RCC 7860 (cell line): ENCODE measurements around the gene RAPGEF2.

Source experiments
- DNase-seq: peaks from one replicate; pipeline ENCODE4 v3.0.0-alpha.2; 2015; ENCODE audit warnings: low spot score
- FAIRE-seq: peaks from 2 replicates; lab custom pipeline; 2012; peaks lifted over from hg19 to GRCh38; lab: Jason Lieb, UNC

RAPGEF2 gene

DNA sequence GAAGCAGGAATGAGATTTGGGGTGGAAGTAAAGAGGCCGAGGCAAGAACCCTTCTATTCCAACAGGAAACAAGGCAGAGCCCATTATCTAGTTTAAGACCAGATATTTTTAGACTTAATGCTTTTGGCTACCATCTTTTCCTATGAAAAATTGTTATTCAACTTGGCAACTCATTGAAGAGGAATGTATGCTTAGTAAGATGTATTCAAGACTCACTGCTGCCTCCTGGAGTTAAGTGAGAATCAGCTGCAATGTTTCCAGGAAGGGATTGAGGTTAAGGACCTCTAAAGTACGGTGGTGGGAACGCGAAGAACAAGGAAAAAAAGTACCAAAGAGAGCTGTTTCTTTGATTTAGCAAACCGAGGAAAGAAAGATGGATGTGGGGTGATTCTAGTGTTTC lies 89.1 kb downstream of the RAPGEF2 start:
- FAIRE-seq (no peak), DNase-seq (peak; percentile 30)

DNA sequence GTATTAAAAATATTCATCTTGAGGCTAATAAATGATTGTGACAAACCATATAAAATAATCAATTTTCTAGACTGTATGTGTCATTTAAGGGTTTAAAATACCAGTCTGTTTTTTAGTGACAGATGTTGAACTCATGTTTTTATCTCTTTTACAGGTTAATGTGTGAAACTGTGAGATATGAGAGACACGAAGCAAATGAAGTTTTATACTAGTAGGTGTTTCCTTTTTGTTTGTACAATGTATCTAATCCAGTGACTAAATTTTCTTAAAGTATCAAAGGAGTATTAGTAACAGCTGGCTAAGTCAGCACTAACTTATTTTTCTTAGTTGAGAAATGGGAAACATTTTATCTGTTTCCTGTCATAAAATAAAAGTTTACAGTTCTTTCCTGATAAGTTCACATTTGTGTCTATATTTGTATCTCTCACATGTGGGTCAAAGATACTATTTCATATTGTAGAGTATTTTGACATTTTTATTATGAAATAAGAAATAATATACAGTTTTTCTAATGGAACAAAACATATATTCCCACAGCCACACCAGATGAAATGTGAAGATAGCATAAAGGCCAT lies 90.3 kb downstream of the RAPGEF2 start:
- DNase-seq (no peak), FAIRE-seq (no peak)

DNA sequence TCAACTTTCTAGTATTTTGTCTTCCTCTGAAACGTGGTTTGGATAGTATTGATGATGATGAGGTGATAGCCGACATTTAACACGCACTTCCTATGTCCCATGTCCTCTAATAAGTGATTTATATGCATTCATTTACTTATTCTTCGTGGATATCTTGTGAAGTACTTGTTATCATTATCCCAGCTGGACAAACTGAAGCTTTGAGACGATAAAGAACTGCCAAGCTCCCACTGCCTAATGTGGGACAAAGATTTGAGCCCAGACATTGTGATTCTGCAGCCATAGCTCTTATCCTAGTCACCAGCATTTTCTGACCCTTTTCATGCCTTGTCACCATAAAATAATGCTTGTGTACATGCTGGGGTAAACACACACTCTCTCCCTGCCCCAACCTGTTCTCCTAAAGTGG lies 92.5 kb downstream of the RAPGEF2 start:
- DNase-seq = no peak
- no peak for FAIRE-seq

- FAIRE-seq (no peak), DNase-seq (no peak)
Measured at GRCh38 chr4:159197260-159197884, 94.5 kb downstream of the RAPGEF2 start.

- FAIRE-seq = no peak
- no peak for DNase-seq
Measured at GRCh38 chr4:159197885-159198269, 95.0 kb downstream of the RAPGEF2 start.

DNA sequence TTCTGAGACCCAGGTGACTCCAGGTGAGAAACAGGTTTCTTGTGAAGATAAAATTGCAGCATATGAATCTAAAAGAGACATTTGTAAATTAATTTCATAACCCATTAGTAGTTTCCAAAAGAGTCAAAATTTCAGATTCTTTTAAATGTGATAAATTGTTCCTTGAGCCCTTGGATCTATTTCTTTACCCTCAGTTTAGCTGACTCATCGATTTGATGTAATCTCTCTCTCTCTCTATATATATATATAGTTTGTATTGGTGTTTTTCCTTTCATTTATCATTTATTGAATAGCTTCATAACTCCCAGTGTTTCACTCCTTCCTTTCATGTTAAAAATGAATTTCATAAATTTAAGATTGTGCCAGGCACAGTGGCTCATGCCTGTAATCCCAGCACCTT lies 96.9 kb downstream of the RAPGEF2 start:
- FAIRE-seq (no peak), DNase-seq (no peak)

DNA sequence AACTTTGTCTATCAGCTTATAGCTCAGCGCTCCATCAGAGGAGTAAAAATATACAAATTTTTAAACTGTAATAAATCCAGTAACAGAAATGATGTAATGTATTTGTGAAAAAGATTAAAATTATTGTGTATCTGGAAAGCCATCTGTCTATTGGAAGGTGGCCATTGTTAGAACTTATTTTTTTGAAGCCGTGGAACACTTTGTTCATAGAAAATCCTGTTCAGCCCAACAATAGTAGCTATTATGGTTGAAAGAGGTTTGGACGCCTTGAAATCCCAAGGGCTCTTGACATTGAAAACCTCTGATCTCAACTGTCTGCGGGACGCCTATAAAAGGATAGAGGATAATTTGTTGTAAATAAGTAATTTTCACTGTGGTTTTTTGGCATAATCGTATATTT lies 98.3 kb downstream of the RAPGEF2 start:
- FAIRE-seq (no peak), DNase-seq (no peak)

- DNase-seq (no peak), FAIRE-seq (no peak)
Measured at GRCh38 chr4:159204566-159204965, 101.7 kb downstream of the RAPGEF2 start.

DNA sequence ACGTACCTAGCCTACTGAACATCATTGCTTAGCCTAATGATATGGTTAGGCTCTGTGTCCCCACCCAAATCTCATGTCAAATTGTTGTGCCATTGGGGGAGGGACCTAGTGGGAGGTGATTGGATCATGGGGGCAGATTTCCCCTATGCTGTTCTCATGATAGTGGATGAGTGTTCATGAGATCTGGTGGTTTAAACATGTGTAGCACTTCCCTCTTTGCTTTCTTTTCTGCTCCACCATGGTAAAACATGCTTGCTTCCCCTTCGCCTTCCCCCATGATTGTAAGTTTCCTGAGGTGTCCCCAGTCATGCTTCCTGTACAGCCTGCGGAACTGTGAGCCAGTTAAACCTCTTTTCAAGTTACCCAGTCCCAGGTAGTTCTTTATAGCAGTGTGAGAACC lies 102.6 kb downstream of the RAPGEF2 start:
- FAIRE-seq = no peak
- no peak for DNase-seq

DNA sequence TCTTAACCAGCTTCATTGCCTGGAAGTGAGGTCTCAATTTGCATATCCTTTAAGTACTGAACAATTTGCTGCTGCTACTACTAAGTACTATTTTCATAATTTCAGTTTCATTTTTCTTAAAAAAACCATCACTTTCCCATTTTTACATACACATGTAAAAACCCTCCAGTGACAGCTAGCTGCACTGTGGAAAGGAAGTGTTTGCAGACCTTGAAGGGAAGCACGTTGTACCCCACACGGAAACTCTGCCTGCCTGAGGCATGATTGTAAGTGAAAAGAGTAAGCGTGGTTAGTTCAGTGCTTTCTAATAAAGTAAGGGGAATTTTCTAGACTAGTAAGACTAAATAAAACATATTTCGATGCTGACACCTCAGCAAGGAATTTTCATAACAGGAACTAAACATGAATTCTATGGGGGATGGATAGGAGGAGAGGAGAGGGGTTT lies 103.6 kb downstream of the RAPGEF2 start:
- FAIRE-seq (no peak), DNase-seq (no peak)

DNA sequence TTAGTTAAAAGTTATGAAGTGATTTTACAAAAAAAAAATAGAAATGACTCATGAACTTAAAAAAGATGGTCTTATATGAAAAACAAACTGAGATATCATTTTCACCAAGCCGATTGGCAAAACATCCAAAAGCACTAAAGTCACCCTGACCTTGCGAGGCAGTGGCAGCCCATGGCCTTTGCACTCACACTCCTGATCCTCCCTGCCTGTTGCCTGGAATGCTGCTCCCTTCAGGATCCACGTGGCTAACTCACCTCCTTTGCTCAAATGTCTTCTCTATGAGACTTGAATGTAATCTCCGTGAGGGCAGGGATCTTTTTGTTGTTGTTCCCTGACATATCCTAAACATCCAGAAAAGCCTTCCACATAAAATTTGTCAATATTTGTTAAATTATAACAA lies 106.4 kb downstream of the RAPGEF2 start:
- no peak for FAIRE-seq

DNA sequence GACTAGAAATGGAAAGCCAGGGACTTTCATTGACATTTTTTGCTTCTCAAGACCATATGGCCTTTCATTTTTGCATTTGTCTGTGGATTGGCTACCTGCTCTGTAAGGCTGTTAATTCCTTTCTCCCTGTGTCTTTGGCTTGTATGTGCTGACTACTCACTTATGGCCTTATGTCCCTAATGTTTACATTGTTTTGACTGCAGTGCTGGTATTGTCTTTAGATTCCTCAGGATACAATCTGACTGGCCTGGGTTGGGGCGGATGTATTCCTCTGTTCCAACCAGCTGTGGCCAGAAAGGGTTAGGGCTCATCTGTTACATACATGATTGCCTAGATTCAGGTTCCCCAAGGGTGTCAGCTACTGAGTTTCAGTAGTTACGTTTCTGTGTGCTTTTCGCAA lies 108.1 kb downstream of the RAPGEF2 start:
- DNase-seq (no peak), FAIRE-seq (no peak)

More for the DNA sequence above, 106.4 kb downstream of the RAPGEF2 start:
- no peak for DNase-seq

DNA sequence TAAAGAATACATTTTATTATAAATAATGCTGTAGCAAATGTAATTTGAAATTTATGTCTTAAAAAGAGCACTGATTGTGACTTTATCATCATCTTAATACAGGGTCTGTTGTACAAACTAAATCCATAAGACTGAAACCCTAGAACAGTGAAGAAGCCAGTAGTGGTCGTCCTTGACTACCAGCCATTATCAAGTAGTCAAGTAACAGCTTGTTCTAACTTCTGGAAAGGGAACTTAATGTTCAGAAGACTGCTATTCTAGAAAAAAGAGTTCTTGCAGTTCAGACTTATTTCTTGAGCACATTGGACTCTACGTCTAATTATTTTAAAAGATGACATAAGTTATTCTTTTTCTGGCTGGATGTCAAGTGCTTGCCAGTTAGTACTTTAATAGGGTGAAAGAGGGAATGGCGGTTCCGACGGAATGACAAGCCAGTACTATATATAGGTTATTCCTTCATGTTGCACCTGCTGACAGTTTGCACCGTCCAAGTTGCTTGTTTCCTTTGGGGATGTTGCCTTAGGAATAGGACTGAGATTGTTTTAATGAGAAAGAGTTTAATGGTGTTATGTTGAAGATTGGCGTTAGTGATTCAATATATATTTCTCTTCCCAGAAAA lies 109.9 kb downstream of the RAPGEF2 start:
- no peak for DNase-seq
- FAIRE-seq = no peak

DNA sequence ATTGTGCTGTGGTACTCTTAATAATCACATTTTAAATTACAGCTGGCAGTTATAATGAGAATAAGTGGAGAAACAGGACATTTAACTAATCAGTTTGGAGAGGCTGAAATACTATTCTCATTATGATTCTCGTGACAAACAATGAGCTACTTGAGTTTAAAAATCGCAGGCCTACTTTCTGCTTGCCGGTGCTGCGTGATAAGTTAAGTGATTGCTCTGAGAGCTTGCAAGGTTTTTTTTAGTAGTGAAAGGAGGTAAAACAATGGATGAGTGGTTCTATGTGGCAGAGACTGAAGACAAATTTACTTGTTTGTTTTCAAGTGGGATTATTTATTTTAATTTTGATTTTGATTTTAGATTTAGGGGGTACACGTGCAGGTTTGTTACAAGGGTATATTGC lies 114.0 kb downstream of the RAPGEF2 start:
- no peak for DNase-seq
- FAIRE-seq = no peak

- DNase-seq = no peak
- no peak for FAIRE-seq
Measured at GRCh38 chr4:159219862-159220261, 117.0 kb downstream of the RAPGEF2 start.

GRCh38 chr4:159220353-159220752 lies 117.5 kb downstream of the RAPGEF2 start:
- DNase-seq = no peak
- FAIRE-seq = no peak

DNA sequence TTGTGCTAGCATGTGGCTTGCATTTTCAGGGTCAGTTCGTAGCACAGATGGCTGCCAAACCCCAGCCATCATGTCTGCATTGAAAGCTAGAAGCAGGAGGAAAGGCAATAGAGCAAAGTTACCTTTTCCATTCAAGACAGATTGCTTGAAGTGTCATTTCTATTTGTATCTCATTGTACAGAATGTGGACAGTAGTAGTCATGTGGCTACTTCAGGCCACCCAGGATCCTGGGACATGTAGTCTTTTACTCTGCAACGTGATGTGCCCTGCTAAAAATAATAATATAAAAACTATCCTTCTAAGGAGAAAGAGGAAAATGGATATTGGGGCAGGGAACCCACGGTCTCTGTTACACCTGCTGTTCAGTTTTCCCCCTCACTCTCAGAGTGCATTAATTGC lies 118.4 kb downstream of the RAPGEF2 start:
- FAIRE-seq = no peak
- no peak for DNase-seq

GRCh38 chr4:159222043-159222552 lies 119.2 kb downstream of the RAPGEF2 start:
- DNase-seq (no peak), FAIRE-seq (no peak)

DNA sequence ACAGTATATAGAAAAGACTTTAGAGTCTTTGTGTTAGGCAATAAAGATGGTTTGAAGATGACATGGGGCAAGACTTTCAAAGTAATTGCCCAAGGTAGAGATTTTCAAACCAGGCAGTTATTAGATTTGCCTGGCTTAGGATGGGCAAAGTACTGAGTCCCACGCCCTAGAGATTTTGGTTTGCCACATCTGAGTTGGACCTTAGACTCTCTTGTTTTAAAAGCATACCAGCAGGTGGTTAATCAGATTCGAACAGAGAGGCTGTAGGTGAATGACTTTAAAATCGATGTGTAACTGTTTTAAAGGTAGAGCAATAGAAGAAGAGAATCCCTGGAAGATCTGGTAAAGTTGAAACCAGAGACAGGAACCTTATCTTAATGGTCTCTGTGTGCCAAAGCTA lies 121.5 kb downstream of the RAPGEF2 start:
- FAIRE-seq = no peak

DNA sequence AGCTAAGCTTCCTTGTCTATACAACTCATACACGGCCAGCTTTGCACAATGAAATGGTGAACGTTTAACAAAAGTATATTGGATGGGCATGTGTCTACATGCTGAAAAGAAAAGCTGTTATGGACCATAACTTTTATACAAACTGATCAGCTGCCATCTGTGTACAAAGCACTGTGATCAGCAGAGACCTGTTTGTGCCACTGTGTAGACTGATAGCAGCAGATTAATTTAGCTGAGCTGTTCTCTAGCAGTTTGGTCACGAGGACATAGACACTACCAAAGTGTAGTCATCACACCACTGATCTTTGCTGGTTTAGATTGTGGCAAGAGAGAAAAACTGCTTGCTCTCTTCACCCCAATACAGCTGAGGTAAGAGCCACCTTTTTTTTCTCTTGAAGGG lies 124.5 kb downstream of the RAPGEF2 start:
- FAIRE-seq (no peak), DNase-seq (no peak)

More for the DNA sequence above, 121.5 kb downstream of the RAPGEF2 start:
- DNase-seq = no peak

- DNase-seq (peak; percentile 48), FAIRE-seq (no peak)
Measured at GRCh38 chr4:159227984-159228383, 125.1 kb downstream of the RAPGEF2 start.

DNA sequence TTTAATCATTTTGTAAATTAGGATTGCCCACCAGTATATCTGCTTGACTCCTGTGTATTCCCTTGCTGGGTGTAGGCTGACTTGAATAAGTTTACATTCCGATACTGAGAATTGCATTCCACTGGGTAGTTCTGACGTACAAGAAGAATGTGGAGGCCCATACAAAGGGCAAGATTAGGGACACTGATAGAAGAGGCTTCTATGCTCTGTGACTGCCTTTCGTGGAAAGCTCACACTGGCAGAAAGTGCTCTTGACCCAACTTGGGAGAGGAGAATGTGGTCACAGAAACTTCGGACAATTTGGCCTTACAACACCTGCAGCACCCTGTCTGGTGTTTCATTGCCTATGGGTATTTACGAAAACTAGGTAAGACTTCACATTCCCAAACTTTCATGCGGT lies 126.3 kb downstream of the RAPGEF2 start:
- no peak for FAIRE-seq
- no peak for DNase-seq
